SK-N-SH treated with all-trans-retinoic acid at 6 μM for 48 hours (cell line): ENCODE measurements around the gene ESRRA.

Source experiments
- ATAC-seq: fragments of 200-7000 bp; cut with Tn5 transposase; 3 replicates; pipeline ENCODE4 v1.9.1; 2020; ENCODE audit warnings: mild to moderate bottlenecking, moderate library complexity
- ARNTL ChIP-seq: fragments of 450-650 bp; formaldehyde crosslinking; IDR thresholded peaks from 2 replicates; pipeline ENCODE4 v1.5.0; 2020; ENCODE audit warnings: low read depth, mild to moderate bottlenecking, moderate library complexity, borderline replicate concordance
- BACH2 ChIP-seq: fragments of 250-450 bp; sonication (Bioruptor Pico); IDR thresholded peaks from 2 replicates; pipeline ENCODE4 v1.9.0; 2021; ENCODE audit warnings: mild to moderate bottlenecking, borderline replicate concordance
- CREB5 ChIP-seq: fragments of 250-450 bp; sonication (Bioruptor Pico); IDR thresholded peaks from 2 replicates; pipeline ENCODE4 v1.5.1; 2020; ENCODE audit warnings: low read depth, mild to moderate bottlenecking, moderate library complexity
- CSDC2 ChIP-seq: fragments of 250-450 bp; sonication (Bioruptor Pico); IDR thresholded peaks from 2 replicates; pipeline ENCODE4 v1.5.0; 2020; ENCODE audit warnings: mild to moderate bottlenecking, moderate library complexity
- CSRNP3 ChIP-seq: fragments of 250-450 bp; sonication (Bioruptor Pico); IDR thresholded peaks from 2 replicates; pipeline ENCODE4 v1.5.1; 2021; ENCODE audit warnings: mild to moderate bottlenecking, moderate library complexity
- ESRRG ChIP-seq: fragments of 250-450 bp; sonication (Bioruptor Pico); IDR thresholded peaks from 2 replicates; pipeline ENCODE4 v1.6.1; 2021; ENCODE audit warnings: mild to moderate bottlenecking
- GLIS3 ChIP-seq: fragments of 250-450 bp; sonication (Bioruptor Pico); IDR thresholded peaks from 2 replicates; pipeline ENCODE4 v1.5.0; 2020; ENCODE audit warnings: mild to moderate bottlenecking, moderate library complexity
- ISL1 ChIP-seq: fragments of 250-450 bp; sonication (Bioruptor Pico); IDR thresholded peaks from 2 replicates; pipeline ENCODE4 v2.1.2; 2022; ENCODE audit warnings: mild to moderate bottlenecking, moderate library complexity
- POU6F1 ChIP-seq: fragments of 250-450 bp; sonication (Bioruptor Pico); IDR thresholded peaks from 2 replicates; pipeline ENCODE4 v1.8.0; 2021; ENCODE audit warnings: low read depth, mild to moderate bottlenecking, moderate library complexity, borderline replicate concordance
- RARB ChIP-seq: fragments of 250-450 bp; sonication (Bioruptor Pico); IDR thresholded peaks from 2 replicates; pipeline ENCODE4 v1.8.0; 2021; ENCODE audit warnings: mild to moderate bottlenecking, moderate library complexity
- SNAI2 ChIP-seq: fragments of 250-450 bp; sonication (Bioruptor Pico); IDR thresholded peaks from 2 replicates; pipeline ENCODE4 v1.5.0; 2020; ENCODE audit warnings: mild to moderate bottlenecking, moderate library complexity
- TCF4 ChIP-seq: fragments of 250-450 bp; sonication (Bioruptor Pico); IDR thresholded peaks from 2 replicates; pipeline ENCODE4 v1.8.0; 2021; ENCODE audit warnings: mild to moderate bottlenecking, moderate library complexity, borderline replicate concordance
- TSHZ2 ChIP-seq: fragments of 250-450 bp; sonication (Bioruptor Pico); IDR thresholded peaks from 2 replicates; pipeline ENCODE4 v1.5.0; 2020; ENCODE audit warnings: mild to moderate bottlenecking, moderate library complexity
- ZC3H10 ChIP-seq: fragments of 250-450 bp; sonication (Bioruptor Pico); IDR thresholded peaks from 2 replicates; pipeline ENCODE4 v1.5.1; 2021; ENCODE audit warnings: mild to moderate bottlenecking, moderate library complexity
- ZFP3 ChIP-seq: fragments of 250-450 bp; sonication (Bioruptor Pico); IDR thresholded peaks from 2 replicates; pipeline ENCODE4 v1.5.0; 2020; ENCODE audit warnings: mild to moderate bottlenecking, moderate library complexity
- ZFP30 ChIP-seq: fragments of 450-650 bp; formaldehyde crosslinking; IDR thresholded peaks from 2 replicates; pipeline ENCODE4 v1.5.0; 2022; ENCODE audit warnings: mild to moderate bottlenecking, moderate library complexity
- ZNF565 ChIP-seq: fragments of 450-650 bp; formaldehyde crosslinking; conservative IDR thresholded peaks from 2 replicates; pipeline ENCODE4 v1.5.0; 2020; ENCODE audit warnings: low read depth, mild to moderate bottlenecking, moderate library complexity
- ZNF70 ChIP-seq: fragments of 450-650 bp; formaldehyde crosslinking; IDR thresholded peaks from 2 replicates; pipeline ENCODE4 v1.5.0; 2020; ENCODE audit warnings: mild to moderate bottlenecking, moderate library complexity
- ZNF8 ChIP-seq: fragments of 450-650 bp; formaldehyde crosslinking; IDR thresholded peaks from 2 replicates; pipeline ENCODE4 v1.5.0; 2020; ENCODE audit warnings: mild to moderate bottlenecking, moderate library complexity
- TF ChIP-seq, protein P1 (sequence below): fragments of 250-450 bp; sonication (Bioruptor Pico); IDR thresholded peaks from 2 replicates; pipeline ENCODE4 v1.8.0; 2020; ENCODE audit warnings: mild to moderate bottlenecking, moderate library complexity, borderline replicate concordance

ESRRA gene

GRCh38 chr11:64344787-64345186, 39.5 kb downstream of the ESRRA start:
- TF ChIP-seq ZFP30 (CRISPR knock-in tag) (no peak), CSDC2 (no peak), BACH2 (CRISPR knock-in tag) (no peak)
- no peak for ATAC-seq

DNA sequence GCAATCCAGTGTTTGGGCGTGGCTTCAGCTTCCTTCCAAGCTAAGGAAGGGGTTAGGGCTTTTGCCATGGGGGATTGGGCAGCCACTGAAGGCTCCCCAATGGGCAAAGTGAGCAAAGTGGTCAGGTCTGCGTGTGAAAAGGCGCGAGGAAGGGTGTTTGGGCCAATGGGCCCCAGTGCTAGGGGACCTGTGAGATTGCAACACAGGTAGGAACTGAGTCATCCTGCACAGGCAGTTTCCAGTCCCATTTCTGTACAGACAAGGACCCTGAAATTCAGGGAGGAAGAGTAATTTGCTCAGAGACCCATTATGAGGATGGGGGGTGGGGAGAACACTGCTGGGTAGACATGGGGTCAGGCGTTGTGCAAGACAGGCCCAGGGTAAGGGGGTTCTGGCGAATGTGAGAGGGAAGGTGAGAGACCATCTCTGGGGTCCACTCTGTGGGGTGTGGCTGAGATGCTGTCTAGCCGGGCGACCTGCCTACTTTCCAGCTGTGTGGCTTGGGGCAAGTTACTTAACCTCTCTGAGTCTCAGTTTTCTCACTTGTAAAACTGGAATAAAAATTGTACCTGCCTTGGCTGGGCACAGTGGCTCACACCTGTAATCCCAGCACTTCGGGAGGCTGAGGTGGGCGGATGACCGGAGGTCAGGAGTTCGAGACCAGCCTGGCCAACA, 42.0 kb downstream of the ESRRA start:
- ATAC-seq: no peak
- TF ChIP-seq ESRRG (CRISPR knock-in tag) (no peak), ISL1 (CRISPR knock-in tag) (no peak), ZNF565 (no peak), GLIS3 (CRISPR knock-in tag) (no peak), POU6F1 (CRISPR knock-in tag) (no peak), TSHZ2 (CRISPR knock-in tag) (no peak), TCF4 (no peak)
- TF ChIP-seq, protein P1, sequence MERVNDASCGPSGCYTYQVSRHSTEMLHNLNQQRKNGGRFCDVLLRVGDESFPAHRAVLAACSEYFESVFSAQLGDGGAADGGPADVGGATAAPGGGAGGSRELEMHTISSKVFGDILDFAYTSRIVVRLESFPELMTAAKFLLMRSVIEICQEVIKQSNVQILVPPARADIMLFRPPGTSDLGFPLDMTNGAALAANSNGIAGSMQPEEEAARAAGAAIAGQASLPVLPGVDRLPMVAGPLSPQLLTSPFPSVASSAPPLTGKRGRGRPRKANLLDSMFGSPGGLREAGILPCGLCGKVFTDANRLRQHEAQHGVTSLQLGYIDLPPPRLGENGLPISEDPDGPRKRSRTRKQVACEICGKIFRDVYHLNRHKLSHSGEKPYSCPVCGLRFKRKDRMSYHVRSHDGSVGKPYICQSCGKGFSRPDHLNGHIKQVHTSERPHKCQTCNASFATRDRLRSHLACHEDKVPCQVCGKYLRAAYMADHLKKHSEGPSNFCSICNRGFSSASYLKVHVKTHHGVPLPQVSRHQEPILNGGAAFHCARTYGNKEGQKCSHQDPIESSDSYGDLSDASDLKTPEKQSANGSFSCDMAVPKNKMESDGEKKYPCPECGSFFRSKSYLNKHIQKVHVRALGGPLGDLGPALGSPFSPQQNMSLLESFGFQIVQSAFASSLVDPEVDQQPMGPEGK (CRISPR knock-in tag): no peak
- TF ChIP-seq, all 23 proteins: peak for 0

GRCh38 chr11:64348383-64349024, 43.2 kb downstream of the ESRRA start:
- TF ChIP-seq ESRRG (CRISPR knock-in tag) (no peak), ZFP30 (CRISPR knock-in tag) (no peak), POU6F1 (CRISPR knock-in tag) (no peak), RARB (no peak), SNAI2 (CRISPR knock-in tag) (no peak), ARNTL (CRISPR knock-in tag) (no peak), CSRNP3 (CRISPR knock-in tag) (no peak), TCF4 (no peak), CREB5 (no peak), ZC3H10 (no peak), ZNF8 (CRISPR knock-in tag) (no peak), ZNF565 (no peak), ZNF70 (no peak), ZFP3 (CRISPR knock-in tag) (no peak), BACH2 (CRISPR knock-in tag) (no peak), GLIS3 (CRISPR knock-in tag) (no peak)
- TF ChIP-seq, protein P1 (CRISPR knock-in tag): no peak
- TF ChIP-seq, all 23 proteins: peak for 0
- ATAC-seq: no peak
